ENCODE results near the gene ANAPC2. TPM values are rescaled to one million over a fixed set of nuclear protein-coding genes. Genes with fewer than 3 reads are reported as not detected.
"Not testable (repeated sequence)": the region's sequence is repeated elsewhere in the genome, so short reads cannot be mapped to it uniquely, and the experiment has no call there.

The ANAPC2 gene
- total RNA-seq, 1 experiment from 2014 or later = 17.6 TPM

DNA sequence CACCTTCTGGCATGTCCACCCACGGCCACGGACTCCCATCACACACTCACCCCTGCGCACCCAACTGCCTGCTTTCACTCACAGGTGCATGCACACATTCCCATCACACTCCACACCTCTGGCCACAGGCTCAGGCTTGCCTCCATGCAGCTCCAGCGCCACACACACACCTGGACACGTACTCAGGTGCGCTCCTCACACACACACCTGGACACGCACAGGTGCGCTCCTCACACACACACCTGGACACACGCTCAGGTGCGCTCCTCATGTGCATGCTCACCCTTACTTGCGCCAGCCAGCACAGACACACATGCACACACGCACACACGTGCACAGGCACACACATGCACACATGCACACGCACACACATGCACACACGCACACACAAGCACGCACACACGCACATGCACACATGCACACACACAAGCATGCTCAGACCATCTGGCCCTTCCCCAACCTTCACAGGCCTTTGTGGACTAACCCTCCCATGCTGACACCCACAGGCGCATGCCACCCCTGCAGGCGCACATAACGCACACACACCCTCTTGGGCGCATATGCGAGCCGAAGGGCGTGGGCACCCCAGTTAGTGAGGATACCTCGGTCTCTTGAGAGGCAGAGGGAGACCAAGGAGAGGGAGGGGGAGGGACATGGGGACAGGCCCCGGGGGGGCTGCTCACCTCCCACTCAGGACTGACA is 41.1 kb downstream of the ANAPC2 start:
- no peak for DNase-seq (ENCODE audit: low read depth)

- no peak for DNase-seq (ENCODE audit: low read depth)
These were observed 41.8 kb downstream of the ANAPC2 start for GRCh38 chr9:137146527-137146918.

DNA sequence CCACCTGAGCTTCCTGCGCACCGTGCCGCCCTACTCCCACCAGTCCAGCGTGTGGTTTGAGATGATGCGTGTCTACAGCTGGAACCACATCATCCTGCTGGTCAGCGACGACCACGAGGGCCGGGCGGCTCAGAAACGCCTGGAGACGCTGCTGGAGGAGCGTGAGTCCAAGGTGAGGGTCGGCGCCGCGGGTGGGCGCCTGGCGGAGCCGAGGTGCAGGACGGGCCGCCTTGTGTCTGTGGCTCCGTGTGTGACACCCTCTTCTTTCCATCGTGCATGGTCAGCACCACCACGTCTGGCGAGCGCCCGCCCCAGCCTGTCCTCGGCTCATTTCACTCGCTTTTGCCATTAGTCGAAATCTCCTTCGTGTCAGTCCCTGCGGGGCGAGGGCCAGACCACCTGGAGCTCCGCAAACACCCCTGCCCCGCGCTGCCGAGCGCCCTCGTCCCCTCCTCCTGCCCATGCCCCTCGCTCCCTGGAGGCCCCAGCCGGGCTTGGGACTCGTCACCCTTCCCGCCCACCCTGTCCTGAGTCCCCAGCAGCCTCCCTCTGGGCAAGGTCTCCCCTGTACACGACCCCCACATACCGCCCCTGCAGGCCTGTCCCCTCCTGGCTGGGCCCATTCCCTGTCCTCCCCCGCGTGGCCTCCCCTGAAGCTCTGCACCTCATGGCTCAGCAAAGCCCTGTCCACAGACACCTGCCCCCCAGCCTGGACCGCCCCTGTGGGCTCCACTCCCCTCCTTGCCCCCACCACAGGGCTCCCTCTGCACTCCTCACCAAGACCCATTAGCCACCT is 42.4 kb downstream of the ANAPC2 start:
- DNase-seq (ENCODE audit: low read depth) = no peak

GRCh38 chr9:137143459-137143858 is 44.9 kb downstream of the ANAPC2 start:
- DNase-seq (ENCODE audit: low read depth) = no peak

- DNase-seq (ENCODE audit: low read depth) = no peak
These were observed 46.1 kb downstream of the ANAPC2 start for GRCh38 chr9:137141976-137142936.

- no peak for DNase-seq (ENCODE audit: low read depth)
These were observed 47.1 kb downstream of the ANAPC2 start for GRCh38 chr9:137141050-137141810.

GRCh38 chr9:137140151-137141012 is 48.0 kb downstream of the ANAPC2 start:
- DNase-seq (ENCODE audit: low read depth) = no peak

GRCh38 chr9:137139468-137140150 is 48.8 kb downstream of the ANAPC2 start:
- DNase-seq (ENCODE audit: low read depth) = no peak

DNA sequence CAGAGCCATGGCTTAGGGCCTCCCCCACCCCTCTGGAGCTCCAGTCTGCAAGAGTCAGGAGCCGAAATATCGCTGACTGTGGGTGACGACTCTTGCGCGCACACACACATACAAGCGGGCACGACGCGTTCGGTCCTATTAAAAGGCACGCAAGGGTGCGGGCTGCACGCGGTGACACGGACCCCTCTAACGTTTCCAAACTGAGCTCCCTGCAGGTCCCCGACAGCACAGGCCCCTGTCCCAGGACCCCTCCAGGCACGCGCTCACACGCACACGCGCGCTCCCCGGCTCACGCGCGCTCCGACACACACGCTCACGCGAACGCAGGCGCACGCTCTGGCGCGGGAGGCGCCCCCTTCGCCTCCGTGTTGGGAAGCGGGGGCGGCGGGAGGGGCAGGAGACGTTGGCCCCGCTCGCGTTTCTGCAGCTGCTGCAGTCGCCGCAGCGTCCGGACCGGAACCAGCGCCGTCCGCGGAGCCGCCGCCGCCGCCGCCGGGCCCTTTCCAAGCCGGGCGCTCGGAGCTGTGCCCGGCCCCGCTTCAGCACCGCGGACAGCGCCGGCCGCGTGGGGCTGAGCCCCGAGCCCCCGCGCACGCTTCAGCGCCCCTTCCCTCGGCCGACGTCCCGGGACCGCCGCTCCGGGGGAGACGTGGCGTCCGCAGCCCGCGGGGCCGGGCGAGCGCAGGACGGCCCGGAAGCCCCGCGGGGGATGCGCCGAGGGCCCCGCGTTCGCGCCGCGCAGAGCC is 49.5 kb downstream of the ANAPC2 start, which contains the start of gene GRIN1:
Gene GRIN1 (plus strand): TSS at position 433 of the 746 bp plus-strand sequence. CDS start 333 bp downstream, outside the sequence.
- no peak for DNase-seq (ENCODE audit: low read depth)

DNA sequence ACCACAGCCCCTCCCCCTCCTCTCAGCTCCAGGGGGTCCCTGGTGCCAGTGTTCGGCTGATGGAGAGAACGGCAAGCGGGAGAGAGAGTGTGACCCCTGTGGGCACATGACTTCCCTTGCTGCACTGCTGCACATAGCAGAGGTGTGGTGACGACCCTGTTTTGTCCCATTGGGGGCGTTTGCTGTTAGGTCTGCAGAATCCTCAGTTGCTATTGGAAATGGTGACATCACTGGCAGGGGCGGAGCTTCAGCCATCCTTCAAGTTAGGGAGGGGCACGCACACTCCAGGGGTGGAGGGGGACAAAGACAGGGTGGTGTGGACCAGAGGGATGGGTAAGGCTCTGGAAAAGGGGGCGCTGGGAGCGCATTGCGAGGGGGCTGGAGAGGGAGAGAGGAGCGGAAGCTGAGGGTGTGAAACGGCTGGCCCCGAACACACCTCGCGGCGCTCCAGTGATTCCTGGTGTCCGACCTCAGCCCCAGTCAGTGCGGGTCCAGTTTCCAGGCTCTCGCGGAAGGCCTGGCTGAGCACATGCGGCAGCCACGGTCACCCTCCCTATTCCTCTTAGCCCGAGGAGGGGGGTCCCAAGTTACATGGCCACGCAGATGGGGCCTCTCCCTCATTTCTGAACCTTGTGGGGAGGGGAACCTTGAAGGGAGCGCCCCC is 50.2 kb downstream of the ANAPC2 start:
- no peak for DNase-seq (ENCODE audit: low read depth)

DNA sequence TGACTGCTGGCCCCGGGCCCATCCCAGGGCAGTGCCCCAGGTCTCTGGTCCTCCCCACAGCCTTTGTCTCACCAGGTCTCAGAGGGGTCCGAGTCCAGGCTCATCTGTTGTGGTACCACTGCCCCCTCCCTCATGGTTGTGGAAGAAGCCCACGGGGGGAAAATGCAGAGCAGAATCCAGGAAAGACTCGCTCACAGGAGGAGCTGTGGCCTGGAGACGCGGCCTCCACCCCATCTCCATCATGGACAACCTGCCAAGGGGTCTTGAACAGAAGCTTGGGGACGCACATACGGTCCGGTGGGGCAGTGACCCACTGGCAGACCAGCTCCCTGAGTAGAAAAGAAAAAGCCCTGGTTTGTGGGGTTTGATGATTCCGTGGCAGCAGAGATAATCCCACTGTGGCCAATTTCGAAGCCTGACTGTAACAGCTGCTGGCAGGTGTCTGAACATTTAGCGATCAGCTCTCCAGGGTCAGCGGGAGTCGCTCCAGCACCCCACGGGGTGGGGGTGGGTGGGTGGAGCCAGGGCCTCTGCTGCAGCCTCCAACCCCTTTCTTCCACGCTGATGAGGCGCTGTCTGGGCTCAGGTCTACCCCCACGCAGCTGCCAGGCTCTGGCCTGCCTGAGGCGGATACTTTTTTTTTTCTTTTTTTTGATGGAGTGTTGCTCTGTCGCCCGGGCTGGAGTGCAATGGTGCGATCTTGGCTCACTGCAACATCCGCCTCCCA is 51.3 kb downstream of the ANAPC2 start:
- DNase-seq (ENCODE audit: low read depth) = no peak

DNA sequence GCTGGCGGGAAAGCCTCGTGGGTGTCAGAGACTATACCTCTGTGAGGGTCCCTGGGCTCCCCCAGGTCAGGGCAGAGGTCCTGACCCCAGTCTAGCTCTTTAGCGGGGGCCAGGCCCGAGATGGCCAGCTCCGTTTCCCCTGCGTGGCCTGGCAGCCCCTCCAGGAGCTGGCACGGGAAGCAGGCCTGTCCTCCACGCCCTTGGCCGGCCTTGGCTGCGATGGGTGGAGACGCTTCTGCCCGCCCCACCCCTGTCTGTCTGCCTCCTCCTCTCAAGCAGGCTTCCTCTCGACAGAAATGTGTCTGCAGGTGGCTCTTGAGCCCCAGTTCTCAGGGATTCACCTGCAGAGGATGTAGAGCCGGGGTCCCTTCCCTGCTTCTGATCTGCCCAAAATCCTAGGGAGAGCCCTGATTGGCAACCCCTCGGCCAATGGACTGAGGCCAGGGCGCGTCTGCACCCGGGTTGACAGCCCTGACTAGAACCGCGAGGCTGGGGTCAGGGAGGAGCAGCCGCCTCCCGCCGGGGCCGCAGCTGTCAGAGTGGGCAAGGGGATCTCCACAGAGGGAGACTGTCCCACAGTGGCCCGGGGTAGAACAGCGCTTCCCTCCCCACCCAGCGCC is 52.0 kb downstream of the ANAPC2 start:
- DNase-seq (ENCODE audit: low read depth) = no peak

DNA sequence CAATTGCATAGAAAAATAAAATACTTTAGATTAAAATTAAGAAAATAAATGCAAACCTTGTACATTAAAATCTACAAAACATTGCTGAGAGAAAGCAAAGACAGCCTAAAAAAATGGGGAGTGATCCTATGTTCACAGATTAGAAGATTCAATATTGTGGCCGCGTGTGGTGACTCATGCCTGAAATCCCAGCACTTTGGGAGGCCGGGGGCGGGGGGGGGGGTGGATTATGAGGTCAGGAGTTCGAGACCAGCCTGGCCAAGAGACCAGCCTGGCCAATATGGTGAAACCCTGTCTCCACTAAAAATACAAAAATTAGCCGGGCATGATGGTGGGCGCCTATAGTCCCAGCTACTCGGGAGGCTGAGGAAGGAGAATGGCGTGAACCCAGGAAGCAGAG is 53.2 kb downstream of the ANAPC2 start:
- not testable (repeated sequence) for DNase-seq (ENCODE audit: low read depth)

GRCh38 chr9:137134191-137134590 is 54.2 kb downstream of the ANAPC2 start:
- DNase-seq (ENCODE audit: low read depth) = peak; percentile 47

GRCh38 chr9:137130176-137130755 is 58.1 kb downstream of the ANAPC2 start:
- DNase-seq (ENCODE audit: low read depth) = peak; percentile 44

DNA sequence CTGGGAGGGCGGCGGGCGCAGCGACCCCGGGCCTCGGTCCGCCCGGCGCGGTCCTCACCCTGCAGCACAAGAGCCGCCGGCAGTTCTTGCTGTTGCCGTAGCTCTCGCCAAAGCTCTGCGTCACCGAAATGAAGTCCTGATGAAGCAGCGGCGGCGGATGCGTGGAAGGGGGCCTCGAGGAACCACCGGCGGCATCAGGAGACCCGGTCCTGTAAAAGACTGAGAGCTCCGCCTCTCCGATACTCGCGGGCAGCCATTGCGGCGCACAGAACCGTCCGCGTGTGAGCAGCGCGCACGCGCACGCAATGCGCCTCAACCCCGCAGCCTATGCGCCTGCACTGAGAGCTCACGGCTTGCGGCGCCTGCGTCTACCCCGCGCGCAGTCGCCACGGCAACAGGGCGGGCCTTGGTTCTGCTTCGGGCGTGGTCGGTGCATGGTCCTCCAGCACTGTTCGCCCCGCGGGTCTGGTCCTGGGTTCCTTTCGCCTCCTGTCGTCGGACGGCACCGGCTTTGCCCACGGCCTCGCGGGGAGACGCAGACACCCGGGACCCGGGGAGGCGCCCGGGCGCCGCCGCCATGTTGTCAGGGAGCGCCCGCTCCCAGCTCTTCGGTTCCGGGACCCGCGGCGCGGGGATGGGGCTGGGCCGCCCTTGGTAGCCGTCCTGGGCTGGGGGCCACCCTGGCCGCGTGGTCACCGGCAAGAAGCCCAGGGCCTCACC is 58.7 kb downstream of the ANAPC2 start:
- peak; percentile 90 for DNase-seq (ENCODE audit: low read depth)

All from M059J (cell line).